Progenitor cell of endocrine pancreas (in vitro differentiated cells): ENCODE measurements around the gene ACOX3. TPM values are rescaled to one million over a fixed set of nuclear protein-coding genes. Genes with fewer than 3 reads are reported as not detected.

Source experiments
- DNase-seq: peaks from one replicate; pipeline ENCODE4 v3.0.0; 2021; ENCODE audit warnings: low spot score; ENCODE audit not compliant: unreplicated experiment
- H3K27ac Mint-ChIP-seq: 2 replicates; pipeline ENCODE4 v1.8.0; 2021; ENCODE audit warnings: mild to moderate bottlenecking, moderate library complexity, mixed read lengths
- H3K27me3 Mint-ChIP-seq: 2 replicates; pipeline ENCODE4 v1.8.0; 2021; ENCODE audit warnings: mixed read lengths
- H3K36me3 Mint-ChIP-seq: 2 replicates; pipeline ENCODE4 v1.8.0; 2022; ENCODE audit warnings: mixed read lengths; ENCODE audit not compliant: insufficient read depth
- H3K4me1 Mint-ChIP-seq: 2 replicates; pipeline ENCODE4 v1.8.0; 2021; ENCODE audit warnings: low read depth, mixed read lengths
- H3K4me3 Mint-ChIP-seq: 2 replicates; pipeline ENCODE4 v1.8.0; 2021; ENCODE audit warnings: low read depth, mild to moderate bottlenecking, moderate library complexity, mixed read lengths
- H3K9me3 Mint-ChIP-seq: 2 replicates; pipeline ENCODE4 v1.8.0; 2021; ENCODE audit warnings: low read depth, mixed read lengths
- CTCF ChIP-seq: fragments of 200-600 bp; sonication (generic); IDR thresholded peaks from one replicate; pipeline ENCODE4 v1.5.0; 2021; ENCODE audit warnings: antibody characterized with exemption, mild to moderate bottlenecking; ENCODE audit not compliant: unreplicated experiment
- total RNA-seq: library from RNA; stranded (reverse); gene quantifications from 2 replicates; pipeline ENCODE4 v1.2.1, GENCODE V29; 2021

The ACOX3 gene
- total RNA-seq, 1 donor from 2014 or later: 22.6 TPM

GRCh38 chr4:8402640-8403039, 37.9 kb downstream of the ACOX3 start:
- Mint-ChIP-seq H3K4me1 (no peaks in the 10 kb centered on the region), H3K4me3 (no peak overlapping the region), H3K9me3 (peaks cover 7% of the 10 kb centered on the region), H3K36me3 (peaks cover 22% of the 10 kb centered on the region), H3K27me3 (no peaks in the 10 kb centered on the region), H3K27ac (no peak overlapping the region)
- no peak for DNase-seq
- TF ChIP-seq CTCF: no peak

- no peak for TF ChIP-seq CTCF
- no peak overlapping the region for H3K27ac Mint-ChIP-seq
- H3K9me3 Mint-ChIP-seq: peaks cover 7% of the 10 kb centered on the region
- peaks cover 20% of the 10 kb centered on the region for H3K36me3 Mint-ChIP-seq
- DNase-seq: no peak
- H3K27me3 Mint-ChIP-seq: no peaks in the 10 kb centered on the region
- H3K4me3 Mint-ChIP-seq: no peak overlapping the region
- no peaks in the 10 kb centered on the region for H3K4me1 Mint-ChIP-seq
These were observed 38.3 kb downstream of the ACOX3 start for GRCh38 chr4:8402181-8402597.

- Mint-ChIP-seq H3K36me3 (peaks cover 20% of the 10 kb centered on the region), H3K27ac (no peak overlapping the region), H3K4me1 (no peaks in the 10 kb centered on the region), H3K9me3 (peaks cover 7% of the 10 kb centered on the region), H3K4me3 (no peak overlapping the region), H3K27me3 (no peaks in the 10 kb centered on the region)
- no peak for TF ChIP-seq CTCF
- no peak for DNase-seq
These were observed 38.9 kb downstream of the ACOX3 start for GRCh38 chr4:8401665-8402064.

- Mint-ChIP-seq H3K27me3 (no peaks in the 10 kb centered on the region), H3K9me3 (no peaks in the 10 kb centered on the region), H3K36me3 (peaks cover 11% of the 10 kb centered on the region), H3K4me3 (no peak overlapping the region), H3K27ac (no peak overlapping the region), H3K4me1 (no peaks in the 10 kb centered on the region)
- DNase-seq: no peak
- TF ChIP-seq CTCF: no peak
These were observed 39.7 kb downstream of the ACOX3 start for GRCh38 chr4:8400632-8401325.

- no peaks in the 10 kb centered on the region for H3K27me3 Mint-ChIP-seq
- H3K9me3 Mint-ChIP-seq: no peaks in the 10 kb centered on the region
- H3K4me1 Mint-ChIP-seq: peaks cover 2% of the 10 kb centered on the region
- no peak overlapping the region for H3K4me3 Mint-ChIP-seq
- DNase-seq: no peak
- H3K27ac Mint-ChIP-seq: no peak overlapping the region
- no peak for TF ChIP-seq CTCF
- H3K36me3 Mint-ChIP-seq: peaks cover 7% of the 10 kb centered on the region
These were observed 41.2 kb downstream of the ACOX3 start for GRCh38 chr4:8399298-8399697.
